ENCODE measurements around the gene MYEOV.

Gene MYEOV

DNA sequence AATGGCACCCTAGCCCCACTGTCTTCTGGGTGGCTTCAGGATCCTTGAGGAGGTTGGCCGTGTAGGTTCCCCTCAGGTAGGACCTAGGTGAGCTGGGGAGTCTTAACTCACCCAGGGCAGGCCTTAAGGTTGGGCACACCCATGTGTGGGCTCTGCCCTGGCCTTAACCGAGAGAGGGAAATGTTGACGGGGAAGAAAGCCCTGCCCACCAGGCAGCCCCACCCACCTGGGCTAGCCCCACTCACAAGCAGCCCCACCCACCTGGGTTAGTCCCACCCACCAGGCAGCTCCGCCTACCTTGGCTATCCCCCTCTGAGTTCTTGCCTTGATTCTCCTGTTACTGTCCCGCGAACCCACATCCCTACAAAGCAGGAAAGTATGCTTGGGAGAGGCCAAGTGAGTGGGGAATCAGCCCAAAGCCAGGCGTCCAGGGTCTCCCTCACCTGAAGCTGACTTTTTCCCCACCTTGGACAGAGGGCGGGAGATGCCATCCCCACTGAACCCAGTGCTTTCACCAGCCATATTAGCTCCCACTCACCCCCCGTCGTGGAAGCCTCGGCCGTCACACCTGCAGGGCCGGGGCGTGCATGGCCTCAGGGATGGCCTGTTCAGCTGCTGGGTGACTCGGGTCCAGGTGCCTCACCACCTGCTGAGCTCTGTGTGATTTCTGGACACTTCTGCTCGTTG is at the start of gene MYEOV:
TSS of gene MYEOV (plus strand) at position 337 of the 687 bp plus-strand sequence. CDS start 1,200 bp downstream, outside the sequence.
- DNase-seq (ENCODE audit: low read depth) = peak; percentile 43

GRCh38 chr11:69244266-69244665 is 49.7 kb upstream of the MYEOV start:
- DNase-seq (ENCODE audit: low read depth) = no peak

- DNase-seq (ENCODE audit: low read depth) = no peak
These were observed 48.9 kb upstream of the MYEOV start for GRCh38 chr11:69245041-69245440.

DNA sequence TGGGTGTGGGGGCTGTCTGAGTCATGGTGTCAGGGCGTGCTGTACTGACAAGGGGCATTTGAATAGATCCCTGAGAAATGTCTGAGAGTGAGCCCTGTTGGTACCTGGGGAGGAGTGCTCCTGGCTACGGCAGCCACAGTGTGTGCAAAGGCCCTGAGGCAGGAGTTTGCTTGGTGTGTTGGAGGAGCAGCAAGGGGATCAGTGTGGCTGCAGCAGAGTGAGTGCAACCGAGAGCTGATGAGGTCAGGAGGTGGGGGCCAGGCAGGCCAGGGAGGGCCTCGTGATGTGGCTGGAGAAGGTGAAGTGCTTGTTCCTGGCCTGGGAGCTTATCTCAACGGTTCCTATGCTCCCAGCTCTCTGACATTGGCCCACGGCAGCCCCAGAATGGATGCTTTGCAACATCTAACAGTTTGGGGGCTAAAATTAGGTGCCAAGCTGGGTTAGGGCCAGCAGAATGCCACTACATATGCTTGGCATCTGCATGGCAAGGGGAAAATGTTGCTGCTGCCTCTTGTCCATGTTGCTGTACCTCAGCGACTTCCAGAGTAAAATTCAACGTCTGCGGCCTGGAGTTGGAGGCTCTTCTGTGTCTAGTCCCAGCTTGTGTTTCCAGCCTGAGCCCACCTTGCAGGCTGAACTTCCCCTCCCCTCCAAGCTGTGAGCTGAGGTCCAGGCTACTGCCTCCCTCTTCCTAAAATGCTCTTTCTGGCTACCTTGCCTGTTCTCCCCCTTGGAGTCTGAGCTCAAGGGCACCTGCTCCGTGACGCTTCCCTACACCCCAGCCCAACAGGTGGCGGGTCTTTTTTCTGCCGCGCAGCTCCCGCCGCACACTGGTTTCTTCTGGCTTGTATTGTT is 48.2 kb upstream of the MYEOV start:
- DNase-seq (ENCODE audit: low read depth) = no peak

GRCh38 chr11:69249311-69250185 is 44.4 kb upstream of the MYEOV start:
- DNase-seq (ENCODE audit: low read depth) = no peak

DNA sequence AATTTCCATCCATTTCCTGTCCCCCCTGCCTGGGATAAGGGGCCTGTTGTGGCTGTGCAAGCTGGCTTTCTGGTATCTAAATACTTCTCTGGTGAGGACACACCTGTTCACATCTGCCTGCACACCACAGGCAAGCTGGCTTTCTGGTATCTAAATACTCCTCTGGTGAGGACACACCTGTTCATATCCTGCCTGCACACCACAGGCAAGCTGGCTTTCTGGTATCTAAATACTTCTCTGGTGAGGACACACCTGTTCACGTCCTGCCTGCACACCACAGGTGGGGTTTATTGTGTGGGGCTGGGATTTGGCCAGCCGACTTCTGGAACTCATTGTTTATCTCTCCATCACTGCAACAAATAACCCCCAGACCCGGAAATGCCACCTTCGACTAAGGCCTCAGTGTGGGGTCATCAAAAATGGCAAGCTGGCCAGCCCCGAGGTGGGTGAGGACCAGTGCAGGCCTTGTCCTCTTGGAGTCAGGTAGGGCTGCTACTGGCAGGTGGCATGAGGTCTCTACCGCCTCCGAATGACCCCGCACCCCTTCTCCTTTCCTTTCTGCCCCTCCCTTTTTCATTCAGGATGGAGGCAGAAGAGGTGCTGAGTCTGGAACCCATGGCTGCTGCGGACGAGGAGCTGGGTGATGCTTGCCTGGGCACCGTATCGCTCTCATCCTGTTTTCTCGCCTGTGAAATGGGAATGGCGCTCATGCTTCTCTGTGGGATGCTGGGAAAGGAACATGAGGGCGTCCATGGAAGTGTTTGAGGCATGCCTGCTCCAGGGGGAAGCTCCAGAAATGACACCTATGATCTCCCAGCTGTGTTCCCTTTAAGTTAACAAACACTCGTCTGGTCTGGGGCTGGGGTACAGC is 43.5 kb upstream of the MYEOV start:
- no peak for DNase-seq (ENCODE audit: low read depth)

- no peak for DNase-seq (ENCODE audit: low read depth)
These were observed 42.9 kb upstream of the MYEOV start for GRCh38 chr11:69251057-69251393.

- DNase-seq (ENCODE audit: low read depth) = no peak
These were observed 42.1 kb upstream of the MYEOV start for GRCh38 chr11:69251639-69252489.

DNA sequence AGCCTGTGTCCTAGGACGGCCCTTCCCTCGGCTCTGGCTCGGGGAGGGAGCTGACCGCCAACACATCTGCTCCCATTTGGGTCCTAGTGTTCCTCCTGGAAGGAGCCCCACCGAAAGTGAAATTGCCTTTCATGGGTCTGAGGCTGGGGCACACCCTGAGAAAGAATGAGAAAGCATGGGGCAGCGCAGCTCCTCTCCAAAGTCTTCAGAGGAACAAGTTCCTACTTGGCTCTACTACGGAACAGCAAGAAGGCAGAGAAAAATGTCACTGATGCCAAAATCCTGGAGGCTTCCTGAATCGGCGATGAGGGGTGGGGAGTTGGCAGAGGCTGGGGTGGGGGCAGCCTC is 41.5 kb upstream of the MYEOV start:
- DNase-seq (ENCODE audit: low read depth) = no peak

GRCh38 chr11:69253028-69253427 is 40.9 kb upstream of the MYEOV start:
- DNase-seq (ENCODE audit: low read depth) = no peak

GRCh38 chr11:69257134-69257533 is 36.8 kb upstream of the MYEOV start:
- DNase-seq (ENCODE audit: low read depth) = no peak

DNA sequence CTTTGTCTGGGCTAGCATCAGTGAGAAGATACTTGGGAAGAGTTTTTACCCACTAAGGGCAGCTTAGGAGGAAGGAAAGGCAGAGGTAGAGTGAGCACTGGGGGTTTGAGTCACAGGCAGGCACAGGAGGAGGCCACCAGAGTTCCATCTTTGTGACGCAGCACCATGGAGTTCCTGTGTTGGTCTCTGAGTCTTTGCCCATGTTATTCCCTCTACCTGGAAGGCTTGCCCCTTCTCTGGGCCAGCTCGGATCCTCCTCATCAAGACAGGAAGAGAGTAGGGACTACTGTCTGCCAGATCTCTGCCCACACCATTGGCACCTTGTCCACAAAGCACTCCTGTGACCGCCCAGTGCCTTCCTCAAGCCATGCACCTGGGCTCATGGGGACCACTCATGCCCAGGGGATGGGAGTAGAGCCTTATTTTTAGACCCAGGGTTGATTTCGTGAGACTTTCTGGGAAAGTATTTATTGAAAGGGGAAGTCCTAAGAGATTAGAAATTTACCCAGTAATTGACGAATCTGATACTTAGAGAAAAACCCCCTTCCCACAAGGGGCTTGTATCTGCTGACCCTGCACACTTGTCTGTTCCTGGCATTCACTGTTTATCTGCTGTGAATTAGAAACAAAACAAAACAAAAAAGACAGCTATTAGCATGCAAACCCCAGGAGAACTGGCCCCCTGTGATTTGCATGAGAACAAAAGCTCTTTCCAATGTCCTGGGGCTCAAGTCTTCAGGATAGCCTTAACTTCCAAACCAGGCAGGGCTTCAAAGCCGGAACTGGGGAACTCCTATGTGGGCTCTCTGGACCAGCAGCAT is 35.9 kb upstream of the MYEOV start:
- DNase-seq (ENCODE audit: low read depth) = no peak

- no peak for DNase-seq (ENCODE audit: low read depth)
These were observed 34.9 kb upstream of the MYEOV start for GRCh38 chr11:69259096-69259495.

DNA sequence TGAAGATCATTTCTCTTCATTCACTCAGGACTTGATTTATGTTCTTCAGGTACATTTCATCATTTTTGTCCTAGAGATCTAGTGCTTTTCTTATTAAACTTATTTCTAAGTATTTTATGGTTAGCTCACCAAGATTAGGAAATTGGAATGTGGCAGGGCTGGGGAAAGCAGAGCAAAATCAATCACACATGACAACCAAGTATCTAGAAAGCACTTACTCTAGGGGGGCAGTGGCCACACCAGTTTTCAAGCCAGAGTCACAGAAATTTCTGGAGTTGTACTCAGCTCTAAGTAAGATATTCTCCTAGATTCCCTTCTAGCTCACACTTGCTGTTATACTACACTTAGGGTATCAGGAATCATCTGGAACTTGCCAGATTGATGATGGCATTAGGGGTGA is 33.3 kb upstream of the MYEOV start:
- no peak for DNase-seq (ENCODE audit: low read depth)

GRCh38 chr11:69261116-69261515 is 32.8 kb upstream of the MYEOV start:
- DNase-seq (ENCODE audit: low read depth) = no peak

GRCh38 chr11:69262918-69263735 is 30.8 kb upstream of the MYEOV start:
- DNase-seq (ENCODE audit: low read depth) = no peak

DNA sequence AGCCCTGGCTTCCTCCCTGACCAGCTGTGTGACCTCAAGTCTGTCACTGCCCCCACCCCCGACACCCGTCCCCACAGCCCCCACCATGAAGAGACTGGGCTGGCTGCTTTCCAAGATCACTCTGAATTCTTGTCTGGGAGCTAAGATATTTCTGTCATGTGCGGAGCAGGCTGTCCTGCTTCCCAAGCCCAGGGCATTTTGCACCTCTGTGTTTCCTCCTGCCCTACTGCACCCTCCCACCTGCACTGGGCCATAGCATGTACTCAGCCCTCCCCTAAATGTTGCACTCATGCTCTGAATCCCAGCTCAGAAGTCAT is 30.3 kb upstream of the MYEOV start:
- DNase-seq (ENCODE audit: low read depth) = no peak

- DNase-seq (ENCODE audit: low read depth) = no peak
These were observed 29.5 kb upstream of the MYEOV start for GRCh38 chr11:69264486-69264885.

- DNase-seq (ENCODE audit: low read depth) = no peak
These were observed 28.7 kb upstream of the MYEOV start for GRCh38 chr11:69265210-69265609.
